ENCODE measurements around the gene TM7SF2.

Gene TM7SF2

DNA sequence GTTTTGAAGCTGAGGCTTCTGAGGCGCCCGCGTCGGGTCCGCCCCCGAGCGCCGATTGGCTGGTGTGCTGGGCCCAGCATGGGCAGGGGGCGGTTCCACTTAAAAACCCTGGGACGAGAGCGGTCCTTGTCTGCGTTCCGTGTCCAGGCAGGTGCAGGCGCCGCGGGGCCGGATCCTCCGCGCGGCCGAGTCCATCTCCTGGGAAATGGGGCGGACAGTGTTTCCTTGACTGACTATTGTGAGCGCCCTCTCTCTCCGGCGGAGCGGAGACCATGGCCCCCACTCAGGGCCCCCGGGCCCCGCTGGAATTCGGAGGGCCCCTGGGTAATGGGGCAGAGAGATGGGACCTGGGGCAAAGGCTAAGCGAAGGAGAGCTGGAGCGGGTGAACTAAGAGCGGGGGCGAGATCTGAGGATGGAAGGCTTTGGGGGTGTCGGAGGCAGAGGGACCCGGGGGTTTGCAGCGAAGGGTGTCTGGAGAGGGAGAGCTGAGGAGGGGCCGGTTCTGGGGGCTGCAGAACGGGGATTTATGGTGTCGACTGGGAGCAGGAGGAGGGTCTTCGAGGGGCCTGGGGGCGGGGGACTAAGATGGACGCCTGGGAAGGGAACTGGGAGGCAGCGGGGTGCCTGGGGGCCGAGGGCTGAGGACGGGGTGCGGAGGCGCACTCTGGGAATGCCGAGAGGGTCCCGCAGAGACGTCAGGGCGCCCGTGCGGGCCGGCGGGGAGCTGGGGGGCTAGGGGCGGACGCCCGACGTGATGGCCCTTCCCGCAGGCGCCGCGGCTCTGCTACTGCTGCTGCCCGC is at the start of gene TM7SF2:
TM7SF2 (plus strand) TSS at position 129 of the 802 bp plus-strand sequence; CDS start at position 273, 144 bp downstream.
- peak; percentile 92 for DNase-seq (ENCODE audit: low read depth)

DNA sequence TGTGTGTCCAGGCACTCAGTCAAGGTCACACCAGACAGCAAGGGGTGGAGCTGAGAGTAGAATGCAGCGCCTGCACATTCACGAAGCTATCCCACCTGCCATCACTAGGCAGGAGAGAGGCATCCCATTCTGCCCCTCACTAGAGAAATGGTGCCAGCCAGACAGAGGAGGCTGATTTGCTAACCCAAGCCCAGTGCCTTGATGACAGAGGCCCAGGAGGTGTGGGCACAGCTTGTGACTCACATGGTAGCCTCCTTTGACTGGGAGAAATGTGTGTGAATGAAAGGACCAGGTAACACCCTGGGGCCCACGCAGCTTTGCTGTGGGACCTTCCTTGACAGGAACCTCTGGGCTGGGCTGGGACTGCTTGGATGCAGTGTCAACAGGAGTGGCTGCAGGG is 48.1 kb upstream of the TM7SF2 start:
- no peak for DNase-seq (ENCODE audit: low read depth)

DNA sequence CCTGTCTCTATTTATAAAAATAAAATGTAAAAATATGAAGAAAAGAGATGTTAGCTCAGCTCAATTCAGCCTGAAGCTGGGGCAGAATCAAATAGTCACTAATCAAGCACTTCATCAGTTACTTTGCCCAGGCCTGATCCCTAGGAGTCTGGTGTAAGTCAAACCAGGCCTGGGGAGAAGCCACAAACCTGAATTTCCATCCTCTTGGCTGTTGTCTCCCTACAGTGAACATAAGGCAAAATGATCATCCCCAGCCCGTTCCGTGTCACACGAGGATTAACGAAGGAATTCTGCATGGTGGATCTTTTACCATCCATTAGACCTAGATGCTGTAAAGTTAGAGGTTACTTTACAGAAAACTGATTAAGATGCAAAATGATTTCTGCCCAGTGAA is 46.8 kb upstream of the TM7SF2 start:
- DNase-seq (ENCODE audit: low read depth), result no peak

DNA sequence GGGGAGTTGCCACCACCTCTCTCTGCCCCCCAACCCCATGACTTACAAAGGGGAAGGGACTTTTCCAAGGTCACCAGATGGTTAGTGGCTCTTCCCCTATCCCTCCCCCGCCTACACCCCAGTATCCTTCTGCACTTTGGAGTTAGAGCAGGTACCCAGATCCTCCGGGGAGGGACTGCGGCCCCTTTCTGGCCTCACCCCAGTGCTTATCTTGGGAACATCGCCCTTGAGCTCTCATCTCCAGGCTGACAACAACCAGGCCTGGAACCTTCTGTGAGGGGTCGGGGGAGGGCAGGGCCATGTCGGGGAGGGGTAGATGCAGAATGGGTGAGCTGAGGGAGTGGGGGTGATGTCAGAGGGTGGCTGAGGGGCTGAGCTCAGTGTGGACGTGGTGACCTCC is 45.8 kb upstream of the TM7SF2 start:
- no peak for DNase-seq (ENCODE audit: low read depth)

DNA sequence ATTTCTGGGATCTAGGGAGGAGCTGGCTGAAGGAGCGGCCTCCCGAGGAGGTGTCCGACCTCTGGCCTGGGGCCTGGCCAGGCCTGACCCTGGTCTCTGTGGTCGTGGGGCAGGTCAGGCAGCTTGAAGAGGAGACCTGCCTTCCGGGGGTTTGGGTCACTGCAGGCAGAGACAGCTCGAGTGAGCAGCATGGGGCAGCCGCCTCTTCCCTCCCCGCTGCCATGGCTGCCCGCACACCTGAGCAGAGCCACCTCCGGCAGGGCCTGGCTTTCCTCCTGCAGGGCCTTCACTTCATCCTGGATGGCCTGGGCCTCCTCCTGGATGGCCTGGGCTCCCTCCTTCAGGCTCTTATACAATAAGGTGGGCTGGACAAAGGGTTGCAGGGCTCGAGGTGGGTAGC is 45.4 kb upstream of the TM7SF2 start:
- no peak for DNase-seq (ENCODE audit: low read depth)

DNA sequence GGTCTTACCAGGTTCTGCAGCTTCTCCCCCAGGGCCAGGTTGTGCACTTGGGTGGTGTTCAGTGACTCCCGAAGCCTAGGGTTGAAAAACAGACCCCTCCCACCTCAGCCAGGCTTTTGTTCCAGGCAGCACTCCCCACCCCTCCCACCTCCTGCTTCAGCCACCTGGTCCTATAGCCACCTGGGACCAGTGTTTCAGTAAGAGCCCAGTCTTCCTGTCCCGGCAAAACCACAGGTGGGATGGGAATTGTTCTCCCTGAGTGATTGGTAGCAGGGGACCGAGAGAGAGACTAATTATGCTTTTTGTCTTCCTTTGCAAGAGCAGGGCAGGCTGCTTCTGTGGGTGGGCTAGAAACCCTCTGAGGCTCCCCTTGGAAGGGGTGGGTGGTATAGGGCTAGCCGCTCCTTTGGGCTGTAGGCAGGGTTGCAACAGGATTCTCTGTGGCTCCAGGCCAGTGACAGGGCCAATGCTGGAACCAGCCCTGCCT is 44.8 kb upstream of the TM7SF2 start:
- DNase-seq (ENCODE audit: low read depth), result no peak

DNA sequence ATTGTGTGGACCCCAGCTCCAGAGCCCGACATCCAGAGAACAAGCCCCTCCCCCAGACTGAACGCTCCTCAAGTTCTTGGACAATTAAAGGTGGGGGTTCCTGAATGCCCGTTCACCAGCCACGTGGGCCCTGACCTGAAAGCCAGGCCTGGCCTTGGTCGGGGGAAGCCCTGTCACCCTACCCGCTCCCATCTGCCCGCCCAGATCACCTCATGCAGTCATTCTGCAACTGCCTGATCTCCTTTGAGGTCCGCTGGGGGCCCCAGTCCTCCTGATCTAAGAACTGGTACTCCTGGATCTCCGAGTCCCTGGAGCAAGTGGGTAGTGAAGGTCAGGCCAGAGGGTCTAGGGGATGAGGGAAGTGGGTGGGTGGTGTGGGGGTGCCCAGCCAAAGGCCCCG is 44.2 kb upstream of the TM7SF2 start:
- no peak for DNase-seq (ENCODE audit: low read depth)

DNA sequence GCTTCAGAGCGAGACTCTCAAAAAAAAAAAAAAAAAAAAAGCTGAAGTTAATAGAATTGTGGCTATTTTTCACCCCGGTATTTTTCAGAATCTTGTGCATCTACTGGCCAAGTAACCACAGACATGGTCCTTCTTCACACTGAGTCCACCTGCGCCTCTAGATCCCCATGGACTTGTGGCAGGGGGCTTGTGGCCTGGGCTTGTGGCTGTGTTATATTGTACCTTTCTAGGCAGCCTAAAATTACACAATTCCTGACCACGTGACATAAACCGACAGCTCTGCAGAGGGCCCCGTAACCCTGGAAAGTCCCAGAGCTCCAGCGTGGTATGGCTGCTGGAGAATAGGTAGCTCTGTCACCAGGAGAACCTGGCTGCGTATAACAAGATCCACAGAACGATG is 42.5 kb upstream of the TM7SF2 start:
- no peak for DNase-seq (ENCODE audit: low read depth)

DNA sequence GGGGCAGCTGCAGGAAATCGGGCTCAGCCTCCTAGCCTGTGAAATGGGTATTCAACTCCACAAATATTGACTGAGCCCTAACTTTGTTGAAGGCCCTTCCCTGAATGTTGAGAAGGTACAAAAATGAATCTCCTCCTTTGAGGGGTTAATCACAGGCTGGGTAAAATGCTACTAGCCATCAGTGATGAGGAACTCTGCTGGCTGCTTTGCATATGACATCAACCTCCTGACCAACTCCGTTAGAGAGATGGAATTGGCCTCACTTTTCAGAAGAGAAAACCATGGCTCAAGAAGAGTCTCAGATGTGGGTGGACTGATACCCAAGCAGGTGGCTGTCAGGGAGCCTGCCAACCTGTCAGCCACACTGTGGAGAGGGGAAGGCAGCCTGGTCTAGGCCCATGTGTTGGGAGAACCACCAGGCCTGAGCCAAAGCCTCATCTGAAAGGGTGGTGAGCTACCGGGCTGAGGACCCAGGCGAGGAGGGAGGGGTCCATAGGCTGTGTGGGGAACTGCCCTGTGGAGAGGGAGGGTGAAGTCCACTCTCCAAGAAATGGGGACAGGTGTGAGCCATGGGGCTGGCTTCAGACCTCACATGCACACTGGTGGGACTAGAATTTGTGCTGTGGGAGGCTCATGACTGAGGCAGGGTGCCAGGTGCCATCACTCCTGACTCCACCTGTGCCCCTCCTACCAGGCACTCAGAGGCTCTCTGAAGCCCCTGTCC is 39.6 kb upstream of the TM7SF2 start:
- no peak for DNase-seq (ENCODE audit: low read depth)

DNA sequence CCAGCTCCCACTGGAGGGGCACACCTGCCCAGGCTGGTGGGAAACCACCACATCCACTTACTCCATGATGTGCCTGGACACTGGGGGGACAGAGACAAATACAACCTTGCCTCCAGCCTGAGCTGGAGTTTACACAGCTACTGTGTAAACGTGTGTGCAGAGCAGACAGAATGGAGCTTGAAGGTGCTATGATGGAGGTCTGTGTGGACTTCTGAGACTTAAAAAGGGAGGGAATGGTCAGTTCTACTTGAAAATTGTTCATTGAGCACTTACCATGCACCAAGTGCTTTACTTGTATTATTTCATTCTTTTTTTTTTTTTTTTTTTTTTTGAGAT is 39.1 kb upstream of the TM7SF2 start:
- DNase-seq (ENCODE audit: low read depth), result no peak

DNA sequence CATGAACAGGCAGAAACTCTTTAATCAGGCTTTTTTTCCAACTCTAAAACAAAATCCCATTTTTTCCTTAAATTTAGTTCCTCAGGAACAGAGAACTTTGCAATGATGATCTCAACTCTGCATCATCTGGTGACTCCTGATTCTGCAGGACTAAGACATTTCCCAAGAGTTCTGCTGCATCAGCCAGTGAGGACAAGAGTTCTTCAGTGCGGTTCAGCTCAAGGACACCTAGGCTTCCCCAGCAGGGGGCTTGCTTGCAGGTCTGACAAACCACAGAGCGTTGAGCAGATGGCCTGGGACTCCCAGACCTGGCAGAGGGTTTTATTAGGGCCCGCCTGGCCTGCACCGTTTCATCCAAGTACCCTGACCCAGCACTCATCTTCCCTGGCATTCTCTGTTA is 34.2 kb upstream of the TM7SF2 start:
- DNase-seq (ENCODE audit: low read depth), result no peak

DNA sequence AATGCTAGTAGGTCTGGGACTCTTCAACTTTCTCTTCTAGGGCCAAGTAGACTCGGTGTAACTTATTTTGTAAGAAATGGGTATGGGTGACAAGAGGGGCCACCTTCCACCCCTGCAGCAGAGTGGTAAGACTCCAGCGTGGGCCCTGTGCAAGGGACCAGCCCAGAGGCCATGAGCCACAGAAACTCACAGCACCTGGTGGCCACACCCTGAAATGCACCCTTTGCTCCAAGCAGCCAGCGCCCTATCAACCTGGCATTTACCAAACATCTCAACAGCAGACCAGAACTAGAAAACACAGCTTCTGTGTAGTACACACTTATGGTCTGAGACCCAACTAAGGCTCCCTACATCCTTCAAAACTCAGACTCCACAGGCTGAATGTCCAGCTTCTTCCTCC is 33.5 kb upstream of the TM7SF2 start:
- DNase-seq (ENCODE audit: low read depth), result peak; percentile 29

DNA sequence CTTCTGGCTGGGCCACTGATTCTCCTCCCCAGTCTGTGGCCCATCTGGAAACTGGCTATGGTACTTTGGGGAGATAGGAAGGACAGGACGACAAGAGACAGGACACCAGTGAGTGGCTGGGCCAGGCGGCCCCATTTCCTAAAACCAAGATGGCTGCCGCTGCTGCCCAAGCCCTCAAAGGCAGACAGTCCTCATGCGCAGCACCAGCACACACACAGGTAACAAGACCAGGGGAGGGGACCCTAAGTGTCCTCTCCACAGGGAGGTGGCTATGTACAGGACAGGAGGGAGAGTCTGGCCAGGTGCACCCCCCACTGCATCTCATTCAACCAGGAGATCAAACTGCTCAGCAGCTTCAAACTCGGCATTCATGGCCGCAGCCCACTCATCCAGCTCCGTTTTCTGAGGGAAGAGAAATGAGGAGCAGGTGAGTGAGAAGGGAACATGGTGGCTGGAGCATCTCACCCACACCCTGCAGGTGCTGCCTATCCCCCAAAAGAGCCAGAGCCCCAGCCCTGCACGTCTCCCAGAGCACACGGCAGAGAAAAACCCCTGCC is 32.8 kb upstream of the TM7SF2 start:
- DNase-seq (ENCODE audit: low read depth), result no peak

DNA sequence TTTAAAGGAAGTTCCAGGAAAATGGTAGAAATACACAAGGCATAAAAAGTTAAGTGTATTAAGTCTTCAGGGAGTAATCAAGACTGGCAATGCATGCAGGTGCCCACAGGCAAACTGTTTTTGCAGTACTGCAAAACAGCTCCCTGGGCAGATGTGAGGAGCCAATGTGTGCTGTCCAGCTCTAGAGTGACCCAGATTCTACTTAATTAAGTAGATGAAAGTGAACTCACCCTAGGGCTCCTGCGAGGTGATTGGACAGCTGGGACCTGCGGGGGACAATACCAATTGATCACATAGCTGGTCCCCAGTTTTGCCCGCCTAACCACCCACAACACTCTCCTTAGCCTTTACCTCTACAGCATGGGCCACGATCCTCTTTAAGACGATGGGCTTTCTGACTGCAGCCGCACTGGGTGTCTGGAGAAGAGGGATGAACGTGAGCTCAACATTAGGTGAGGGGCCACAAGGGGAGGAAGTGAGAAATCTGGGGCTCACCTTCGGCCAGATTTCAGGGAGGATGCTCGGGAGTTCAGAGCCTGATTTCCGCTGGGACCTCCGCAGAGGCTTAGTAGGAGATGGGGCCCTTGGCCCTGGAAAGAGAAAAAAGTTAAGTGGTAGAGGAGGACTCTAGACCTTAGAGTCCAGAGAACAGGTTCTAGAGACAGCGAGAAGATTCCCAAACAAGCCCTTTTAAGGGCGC is 28.4 kb upstream of the TM7SF2 start:
- no peak for DNase-seq (ENCODE audit: low read depth)

DNA sequence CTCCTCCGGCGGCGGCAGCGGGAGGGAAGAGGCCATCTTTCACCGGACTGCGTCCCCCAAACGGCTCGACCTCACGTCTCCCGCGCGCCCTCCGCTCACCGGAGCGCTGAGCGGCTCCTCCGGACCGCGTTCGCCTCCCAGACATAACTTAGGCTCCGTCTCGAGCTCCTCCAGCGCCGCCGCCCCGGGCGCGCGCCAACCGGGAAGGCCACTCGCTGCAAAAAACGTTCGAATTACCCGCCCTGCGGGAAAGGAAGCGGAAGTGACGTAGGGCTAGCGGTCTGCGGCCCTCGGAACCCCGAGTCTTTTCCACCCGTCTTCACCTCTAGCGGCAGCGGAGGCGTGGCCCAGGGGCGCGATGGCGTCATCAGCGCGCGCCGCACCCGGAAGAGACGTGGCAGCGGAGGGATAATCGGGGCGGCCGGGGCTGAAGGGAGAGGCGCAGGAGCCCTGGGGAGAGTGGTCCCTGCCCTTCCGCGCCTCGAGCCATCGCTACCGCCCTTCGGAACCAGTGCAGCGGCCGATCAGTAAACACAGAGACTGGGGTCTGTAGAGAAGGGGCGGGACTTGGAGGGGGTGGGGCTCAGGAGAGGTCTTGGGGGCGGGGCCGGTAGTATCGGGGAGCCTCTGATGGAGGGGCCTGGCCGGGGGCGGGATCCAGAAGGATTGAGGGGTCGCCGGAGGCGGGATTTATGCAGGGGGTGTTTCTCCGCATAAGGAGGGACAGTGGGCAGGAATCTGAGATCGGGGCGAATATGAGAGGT is 27.7 kb upstream of the TM7SF2 start, which contains the start of the genes CDCA5 and ZFPL1:
CDCA5 (minus strand) TSS at position 207 of the 764 bp plus-strand sequence; CDS start at position 145, 62 bp downstream.
ZFPL1 (plus strand) TSS at position 389 of the 764 bp plus-strand sequence. CDS start 477 bp downstream, outside the sequence.
- DNase-seq (ENCODE audit: low read depth), result peak; percentile 89

DNA sequence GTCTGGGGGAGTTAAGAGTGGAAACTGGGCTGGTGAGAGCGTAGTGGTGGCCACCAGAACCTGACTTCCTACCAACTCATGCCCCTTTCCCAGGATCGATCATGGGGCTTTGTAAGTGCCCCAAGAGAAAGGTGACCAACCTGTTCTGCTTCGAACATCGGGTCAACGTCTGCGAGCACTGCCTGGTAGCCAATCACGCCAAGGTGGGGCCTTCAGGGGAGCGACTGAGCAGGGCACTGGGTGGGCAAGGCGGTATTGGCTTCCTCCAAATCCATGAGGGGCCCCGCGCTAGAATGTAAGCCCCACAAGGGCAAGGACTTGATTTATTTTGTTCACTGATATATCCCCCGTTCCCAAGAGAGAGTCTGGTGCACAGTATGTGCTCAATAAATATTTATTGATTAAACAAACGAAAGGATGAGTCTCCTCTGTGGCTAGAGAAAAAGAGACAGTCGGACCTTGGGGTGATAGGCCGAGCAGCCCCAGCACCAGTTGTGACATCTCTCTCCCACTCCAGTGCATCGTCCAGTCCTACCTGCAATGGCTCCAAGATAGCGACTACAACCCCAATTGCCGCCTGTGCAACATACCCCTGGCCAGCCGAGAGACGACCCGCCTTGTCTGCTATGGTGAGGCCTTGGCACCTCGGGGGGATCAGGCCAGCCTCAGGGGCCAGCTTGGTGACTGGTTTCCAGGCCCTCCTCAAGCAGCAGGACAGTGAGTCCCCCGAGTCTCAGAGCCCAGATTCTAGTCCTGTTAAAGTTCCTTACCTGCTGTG is 26.9 kb upstream of the TM7SF2 start:
- DNase-seq (ENCODE audit: low read depth), result no peak

DNA sequence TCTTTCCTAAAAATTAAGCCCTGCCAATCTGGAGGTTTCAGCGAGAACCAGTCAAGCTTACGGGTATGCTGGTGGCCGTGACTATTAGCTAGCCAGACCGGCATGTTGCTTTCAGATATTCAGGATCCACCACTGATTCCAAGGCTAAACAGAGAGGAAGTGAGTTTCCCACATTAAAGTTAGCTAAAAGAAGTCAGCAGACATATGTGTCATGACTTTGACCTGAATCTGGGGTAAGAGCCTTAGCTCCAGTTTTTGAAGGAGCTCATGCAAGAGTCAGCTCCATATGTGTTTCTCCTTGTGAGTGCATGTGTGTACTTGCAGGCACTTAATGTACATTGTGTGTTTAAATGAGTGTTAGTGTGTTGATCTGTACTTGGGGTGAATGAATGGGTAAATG is 26.2 kb upstream of the TM7SF2 start:
- no peak for DNase-seq (ENCODE audit: low read depth)

DNA sequence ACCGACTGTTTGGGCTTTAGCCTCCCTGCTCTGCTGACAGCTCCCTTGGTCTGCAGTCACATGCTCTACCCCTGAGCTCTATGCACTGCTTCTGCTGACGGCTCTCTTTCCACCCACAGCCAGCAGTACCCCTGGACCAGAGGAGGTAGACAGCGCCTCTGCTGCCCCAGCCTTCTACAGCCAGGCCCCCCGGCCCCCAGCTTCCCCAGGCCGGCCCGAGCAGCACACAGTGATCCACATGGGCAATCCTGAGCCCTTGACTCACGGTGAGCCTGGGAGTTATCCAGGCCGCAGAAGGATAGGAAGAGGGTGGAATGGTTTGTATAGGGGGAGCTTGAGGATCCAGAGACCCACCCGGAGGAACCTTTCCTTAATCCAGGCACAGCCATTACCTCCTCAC is 24.9 kb upstream of the TM7SF2 start:
- DNase-seq (ENCODE audit: low read depth), result no peak

DNA sequence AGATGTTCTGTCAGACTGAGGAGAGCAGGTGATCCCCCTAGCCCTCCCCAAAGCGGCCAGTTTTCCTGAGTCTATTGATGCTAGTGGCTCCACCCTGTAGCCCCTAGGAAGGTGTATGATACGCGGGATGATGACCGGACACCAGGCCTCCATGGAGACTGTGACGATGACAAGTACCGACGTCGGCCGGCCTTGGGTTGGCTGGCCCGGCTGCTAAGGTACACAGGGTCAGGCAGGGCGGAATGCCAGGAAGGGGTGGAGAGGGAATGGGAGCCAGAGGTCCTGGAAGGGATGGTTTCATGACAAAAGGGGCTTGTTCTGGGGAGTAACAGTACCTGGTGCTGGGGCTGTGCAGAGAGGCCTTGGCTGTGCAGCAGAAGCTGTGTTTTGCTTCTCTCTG is 24.5 kb upstream of the TM7SF2 start:
- no peak for DNase-seq (ENCODE audit: low read depth)

DNA sequence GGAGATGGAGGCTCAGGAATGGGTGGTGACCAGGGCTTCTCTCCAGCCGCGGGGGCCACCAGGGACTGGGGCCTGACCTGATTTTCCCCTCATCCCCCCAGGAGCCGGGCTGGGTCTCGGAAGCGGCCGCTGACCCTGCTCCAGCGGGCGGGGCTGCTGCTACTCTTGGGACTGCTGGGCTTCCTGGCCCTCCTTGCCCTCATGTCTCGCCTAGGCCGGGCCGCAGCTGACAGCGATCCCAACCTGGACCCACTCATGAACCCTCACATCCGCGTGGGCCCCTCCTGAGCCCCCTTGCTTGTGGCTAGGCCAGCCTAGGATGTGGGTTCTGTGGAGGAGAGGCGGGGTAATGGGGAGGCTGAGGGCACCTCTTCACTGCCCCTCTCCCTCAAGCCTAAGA is 23.8 kb upstream of the TM7SF2 start:
- DNase-seq (ENCODE audit: low read depth), result no peak

DNA sequence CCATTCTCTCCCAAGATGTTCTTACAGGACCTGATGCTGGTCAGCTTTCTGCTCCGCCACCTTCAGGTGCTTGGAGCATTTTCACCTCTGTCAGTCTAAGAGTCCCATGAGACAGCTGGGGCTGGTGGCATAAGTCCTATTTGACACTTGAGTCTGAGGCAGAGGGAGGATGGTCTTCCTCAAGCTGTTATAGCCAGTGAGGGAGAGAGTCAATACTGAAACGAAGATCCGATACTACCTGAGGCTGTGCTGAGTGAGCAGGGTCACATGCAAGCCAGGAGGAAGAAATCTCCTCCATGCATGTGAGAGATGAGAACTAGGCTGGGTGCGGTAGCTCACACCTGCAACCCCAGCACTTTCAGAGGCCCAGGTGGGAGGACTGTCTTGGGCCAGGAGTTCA is 22.1 kb upstream of the TM7SF2 start:
- DNase-seq (ENCODE audit: low read depth), result no peak

Data from T-helper 22 cell (primary cell).